Stomach smooth muscle (tissue), 2 donors: ENCODE measurements around the gene DDX5.

Experiments
- H3K27ac ChIP-seq: one replicate; pipeline ENCODE4 v1.7.0; 2013; ENCODE audit warnings: mild to moderate bottlenecking, low read length, inconsistent platforms
- H3K27me3 ChIP-seq, 2 donors: one replicate each; pipeline ENCODE4 v1.7.0; 2013; ENCODE audit warnings: low read length in 2 of 2; ENCODE audit not compliant: insufficient read depth in 2 of 2, control insufficient read depth in 1 of 2
- H3K36me3 ChIP-seq, 2 donors: one replicate each; pipeline ENCODE4 v1.7.0; 2013; ENCODE audit warnings: low read length in 2 of 2; ENCODE audit not compliant: control insufficient read depth in 2 of 2, insufficient read depth in 2 of 2
- H3K4me1 ChIP-seq: one replicate; pipeline ENCODE4 v1.7.0; 2013; ENCODE audit warnings: low read length; ENCODE audit not compliant: control insufficient read depth, insufficient read depth
- H3K4me3 ChIP-seq, 2 donors: one replicate each; pipeline ENCODE4 v1.7.0; 2013; ENCODE audit warnings: low read length in 2 of 2
- H3K9ac ChIP-seq, 2 donors: one replicate each; pipeline ENCODE4 v1.7.0; 2013; ENCODE audit warnings: low read length in 2 of 2, mild to moderate bottlenecking in 1 of 2
- H3K9me3 ChIP-seq, 2 donors: one replicate each; pipeline ENCODE4 v1.7.0; 2013; ENCODE audit warnings: low read length in 2 of 2; ENCODE audit not compliant: control insufficient read depth in 2 of 2
- donor health status: healthy.
- donor health status: Pancreatic carcinoma.

DDX5 gene

GRCh38 chr17:64448665-64449512 lies 57.2 kb downstream of the DDX5 start, which contains the start of gene MILR1:
Gene MILR1, plus strand, starts transcription at chr17:64449115. Its CDS starts 54 bp downstream, at chr17:64449169.
- no peaks in the 10 kb centered on the region for H3K9me3 ChIP-seq
- no peaks in the 10 kb centered on the region for H3K36me3 ChIP-seq
- H3K4me1 ChIP-seq, result no peaks in the 10 kb centered on the region
- no peak within 1 kb of the TSS for H3K4me3 ChIP-seq
- H3K9ac ChIP-seq, result peak within 1 kb of the TSS in 1 of 2 donors; percentile 6
- H3K27ac ChIP-seq, result no peak within 1 kb of the TSS
- H3K27me3 ChIP-seq, result no peaks in the 10 kb centered on the region
